ENCODE measurements around the gene ADAMTS17.
A peak's percentile ranks its signal among the peaks of the same experiment; 100 is the strongest.

Gene ADAMTS17

GRCh38 chr15:100249096-100249815, 92.5 kb downstream of the ADAMTS17 start:
- Mint-ChIP-seq H3K27me3 (ENCODE audit: low read depth) (peaks cover 8% of the 10 kb centered on the region), H3K9me3 (no peaks in the 10 kb centered on the region), H3K27ac (no peak overlapping the region), H3K36me3 (ENCODE audit: low read depth) (no peaks in the 10 kb centered on the region), H3K4me3 (no peak overlapping the region), H3K4me1 (peaks cover 28% of the 10 kb centered on the region)
- TF ChIP-seq CTCF (IDR thresholded peaks at IDR 0.05; ENCODE audit: unreplicated experiment in 3 of 3), result no peak

GRCh38 chr15:100248236-100248635, 93.5 kb downstream of the ADAMTS17 start:
- Mint-ChIP-seq H3K27me3 (ENCODE audit: low read depth) (peaks cover 8% of the 10 kb centered on the region), H3K9me3 (peaks cover 2% of the 10 kb centered on the region), H3K4me3 (no peak overlapping the region), H3K27ac (no peak overlapping the region), H3K4me1 (peaks cover 23% of the 10 kb centered on the region), H3K36me3 (ENCODE audit: low read depth) (no peaks in the 10 kb centered on the region)
- TF ChIP-seq CTCF (IDR thresholded peaks at IDR 0.05; ENCODE audit: unreplicated experiment in 3 of 3), result no peak

DNA sequence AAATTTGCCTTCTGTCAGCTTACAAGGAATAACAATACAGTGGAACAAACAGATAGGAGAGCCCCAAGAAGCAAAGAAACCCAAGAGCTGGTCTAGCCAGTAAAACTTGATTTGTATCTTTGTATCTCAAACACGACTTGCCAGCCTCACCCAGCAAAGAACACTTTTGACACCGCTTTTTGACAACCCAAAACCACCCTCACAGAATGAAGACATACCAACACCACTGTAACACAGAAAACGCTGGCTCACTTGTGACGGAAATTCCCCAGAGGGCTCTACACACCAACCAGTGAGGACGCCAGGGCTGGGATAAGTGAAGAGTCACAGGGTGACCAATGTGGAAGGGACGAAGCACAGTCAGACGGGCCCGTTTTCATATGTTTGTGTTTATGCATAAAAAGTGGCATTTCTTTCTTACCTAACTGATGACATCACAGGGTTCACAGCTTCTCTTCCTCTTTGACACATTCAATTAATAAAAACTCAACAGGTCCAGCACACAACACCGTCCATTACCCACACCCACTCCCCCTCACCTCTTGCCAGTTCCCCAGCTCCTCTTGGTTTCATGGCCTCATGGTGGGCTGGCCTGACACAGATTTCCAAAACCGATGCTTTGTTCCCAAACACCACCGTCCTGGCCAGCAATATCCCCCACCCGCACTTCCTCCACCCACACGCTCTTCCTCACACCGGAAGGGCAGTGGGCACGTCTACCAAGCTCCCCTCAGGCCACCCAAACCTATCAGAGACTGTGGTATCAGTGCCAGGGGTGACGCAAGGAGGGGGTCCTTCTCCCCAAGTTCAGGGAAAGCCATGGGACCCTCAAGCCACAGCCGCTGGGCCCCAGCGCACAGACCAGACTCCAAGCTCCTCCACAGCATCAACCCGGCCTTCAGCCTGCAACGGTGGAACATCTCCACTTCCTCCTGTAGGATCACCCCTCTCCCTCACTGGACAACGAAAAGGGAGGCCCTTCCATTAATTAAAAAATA, 94.2 kb downstream of the ADAMTS17 start:
- H3K27ac Mint-ChIP-seq, result no peak overlapping the region
- peaks cover 23% of the 10 kb centered on the region for H3K4me1 Mint-ChIP-seq
- no peak for TF ChIP-seq CTCF (IDR thresholded peaks at IDR 0.05; ENCODE audit: unreplicated experiment in 3 of 3)
- no peak overlapping the region for H3K4me3 Mint-ChIP-seq
- H3K27me3 Mint-ChIP-seq (ENCODE audit: low read depth), result peaks cover 8% of the 10 kb centered on the region
- H3K36me3 Mint-ChIP-seq (ENCODE audit: low read depth), result no peaks in the 10 kb centered on the region
- H3K9me3 Mint-ChIP-seq, result peaks cover 2% of the 10 kb centered on the region

GRCh38 chr15:100245855-100246254, 95.9 kb downstream of the ADAMTS17 start:
- peak overlapping the region in 2 of 3 experiments; percentile 20 to 56 for H3K27ac Mint-ChIP-seq
- H3K9me3 Mint-ChIP-seq, result peaks cover 9% of the 10 kb centered on the region
- H3K4me3 Mint-ChIP-seq, result no peak overlapping the region
- peaks cover 7% of the 10 kb centered on the region for H3K36me3 Mint-ChIP-seq (ENCODE audit: low read depth)
- H3K27me3 Mint-ChIP-seq (ENCODE audit: low read depth), result peaks cover 8% of the 10 kb centered on the region
- peaks cover 23% of the 10 kb centered on the region for H3K4me1 Mint-ChIP-seq
- no peak for TF ChIP-seq CTCF (IDR thresholded peaks at IDR 0.05; ENCODE audit: unreplicated experiment in 3 of 3)

DNA sequence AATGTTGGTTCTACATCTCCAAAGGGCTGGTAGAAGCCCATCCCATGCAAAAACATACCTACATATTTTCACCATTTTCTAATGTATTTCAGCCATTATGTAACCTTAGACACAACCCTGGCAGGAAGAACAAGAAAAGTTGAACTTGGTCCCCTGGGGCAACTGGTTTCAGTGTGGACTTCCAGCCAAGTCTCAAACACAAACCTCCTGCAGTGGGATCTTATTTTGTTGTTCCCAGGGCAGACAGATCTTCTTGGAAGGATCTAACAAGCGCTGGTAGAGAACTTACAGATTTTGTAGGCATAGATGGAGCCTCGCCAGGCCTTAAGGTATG, 96.3 kb downstream of the ADAMTS17 start:
- TF ChIP-seq CTCF (IDR thresholded peaks at IDR 0.05; ENCODE audit: unreplicated experiment in 3 of 3), result no peak
- H3K4me3 Mint-ChIP-seq, result no peak overlapping the region
- H3K9me3 Mint-ChIP-seq, result peaks cover 11% of the 10 kb centered on the region
- peaks cover 22% of the 10 kb centered on the region for H3K4me1 Mint-ChIP-seq
- H3K36me3 Mint-ChIP-seq (ENCODE audit: low read depth), result peaks cover 7% of the 10 kb centered on the region
- peak overlapping the region in 1 of 3 experiments; percentile 56 for H3K27ac Mint-ChIP-seq
- H3K27me3 Mint-ChIP-seq (ENCODE audit: low read depth), result peaks cover 8% of the 10 kb centered on the region

All from nephron (organoid).